PFSK-1 (cell line): ENCODE results near the gene MYF6.

Experiments used
- POLR2AphosphoS5 ChIP-seq: IDR thresholded peaks from 2 replicates; pipeline ENCODE4 v1.6.1; 2012; ENCODE audit warnings: low read depth, mild to moderate bottlenecking, control low read depth, low read length, moderate library complexity
- REST ChIP-seq, 2 experiments: IDR thresholded peaks; 2 replicates each; pipeline versions ENCODE4 v1.6.1 to v1.8.0; 2011 to 2012; ENCODE audit warnings: low read depth in 2 of 2, low read length in 2 of 2, control low read depth in 1 of 2, inconsistent platforms in 1 of 2, mild to moderate bottlenecking in 1 of 2, moderate library complexity in 1 of 2; ENCODE audit not compliant: insufficient read depth in 1 of 2

- no peak for TF ChIP-seq POLR2AphosphoS5
- no peak for TF ChIP-seq REST (IDR thresholded peaks at IDR 0.05; ENCODE audit: insufficient read depth in 1 of 2, low read depth in 2 of 2, low read length in 2 of 2)
Measured at GRCh38 chr12:80704420-80704819, 3.0 kb upstream of the MYF6 start.
